ENCODE results near the gene SLC39A10.

- no peak for TF ChIP-seq CTCF (IDR thresholded peaks at IDR 0.05)
- TF ChIP-seq ZFX (IDR thresholded peaks at IDR 0.05; ENCODE audit: borderline replicate concordance), result no peak
Measured at GRCh38 chr2:195697681-195698220, 40.7 kb downstream of the SLC39A10 start.
